ENCODE measurements around the gene FARP2.
"Not testable (repeated sequence)": the region's sequence is repeated elsewhere in the genome, so short reads cannot be mapped to it uniquely, and the experiment has no call there.

The FARP2 gene

DNA sequence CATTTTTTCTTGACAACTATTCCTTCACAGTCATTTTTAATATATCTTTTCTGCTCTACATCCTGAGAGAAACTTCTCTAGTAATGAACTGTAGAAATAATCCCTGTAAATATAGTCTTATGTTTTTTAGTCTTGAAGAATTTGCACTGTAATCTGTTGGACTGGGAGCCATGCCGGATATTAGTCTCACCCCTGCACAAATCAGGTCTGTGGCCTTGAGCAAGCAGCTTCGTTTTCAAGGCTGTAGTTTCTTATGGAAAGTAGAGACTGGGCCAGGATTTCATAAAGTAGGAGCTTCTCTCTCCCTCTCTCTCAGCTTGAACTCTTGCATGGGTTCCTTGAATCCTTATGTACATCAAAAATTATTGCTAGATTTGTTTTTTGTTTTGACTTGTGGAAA, 8.7 kb downstream of the FARP2 start:
- DNase-seq (ENCODE audit: low read depth), result no peak

DNA sequence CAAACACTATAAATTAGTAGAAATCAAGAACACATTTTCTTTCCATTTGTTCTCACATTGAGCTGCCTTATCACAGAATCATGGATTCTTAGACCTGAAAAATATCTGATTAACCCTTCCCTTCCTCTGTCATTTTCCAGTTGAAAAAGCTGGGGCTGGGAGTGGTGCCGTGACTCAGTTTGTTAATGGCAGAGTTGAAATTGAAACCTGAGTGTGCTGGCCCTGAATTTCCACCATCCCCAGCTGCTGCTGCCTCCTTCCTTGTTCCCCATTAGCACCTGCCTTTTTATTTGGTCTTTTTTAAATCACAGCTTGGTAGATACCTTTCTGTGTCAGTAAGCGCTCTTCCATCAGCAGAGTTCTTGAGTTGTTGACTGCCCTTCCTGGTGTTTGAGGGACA, 10.6 kb downstream of the FARP2 start:
- no peak for DNase-seq (ENCODE audit: low read depth)

DNA sequence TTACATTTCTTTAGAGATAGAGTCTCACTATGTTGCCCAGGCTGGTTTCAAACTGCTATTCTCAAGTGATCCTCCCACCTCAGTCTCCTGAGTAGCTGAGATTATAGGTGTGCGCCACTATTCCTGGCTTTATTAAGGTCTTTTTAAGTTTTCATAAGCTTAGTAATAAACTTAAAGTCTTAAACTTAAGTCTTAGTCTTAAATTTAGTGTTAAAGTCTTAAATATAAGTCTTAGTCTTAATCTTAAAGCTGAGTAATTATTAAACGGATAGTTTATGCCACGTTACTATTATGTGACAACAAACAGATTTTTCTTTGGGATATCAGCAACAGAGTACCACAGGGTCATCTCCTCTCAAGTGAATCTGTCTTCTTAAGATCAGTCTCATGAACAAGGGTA, 12.6 kb downstream of the FARP2 start:
- no peak for DNase-seq (ENCODE audit: low read depth)

DNA sequence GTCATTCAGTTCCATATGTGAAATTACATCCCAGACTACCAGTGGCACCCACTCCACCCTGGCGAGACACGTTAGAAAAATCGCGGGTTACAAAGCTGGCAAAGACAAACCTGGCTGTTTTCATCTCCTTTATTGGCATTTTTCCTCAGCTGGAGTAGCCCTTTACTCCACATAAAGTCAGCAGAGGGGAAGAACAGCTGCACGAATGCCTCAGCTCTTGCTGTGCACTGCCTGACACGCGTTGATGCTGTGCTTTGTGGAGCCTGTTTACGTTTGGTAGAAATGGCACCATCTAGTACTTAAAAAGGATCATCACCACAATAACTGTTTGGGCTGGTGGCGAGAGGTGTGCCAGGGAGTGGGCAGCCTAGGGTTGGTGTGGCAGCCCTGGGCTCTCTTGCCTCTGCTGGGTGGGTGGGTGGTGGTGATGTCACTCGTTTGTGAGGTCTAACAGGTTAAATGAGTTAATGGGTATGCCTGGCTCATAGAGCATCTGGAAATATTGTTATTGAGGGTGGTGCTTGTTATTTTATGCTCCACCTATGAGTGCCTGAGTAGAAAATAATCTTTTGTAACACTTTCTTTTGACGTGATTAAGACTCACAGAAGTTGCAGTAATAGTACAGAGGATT, 16.4 kb downstream of the FARP2 start:
- DNase-seq (ENCODE audit: low read depth), result no peak

DNA sequence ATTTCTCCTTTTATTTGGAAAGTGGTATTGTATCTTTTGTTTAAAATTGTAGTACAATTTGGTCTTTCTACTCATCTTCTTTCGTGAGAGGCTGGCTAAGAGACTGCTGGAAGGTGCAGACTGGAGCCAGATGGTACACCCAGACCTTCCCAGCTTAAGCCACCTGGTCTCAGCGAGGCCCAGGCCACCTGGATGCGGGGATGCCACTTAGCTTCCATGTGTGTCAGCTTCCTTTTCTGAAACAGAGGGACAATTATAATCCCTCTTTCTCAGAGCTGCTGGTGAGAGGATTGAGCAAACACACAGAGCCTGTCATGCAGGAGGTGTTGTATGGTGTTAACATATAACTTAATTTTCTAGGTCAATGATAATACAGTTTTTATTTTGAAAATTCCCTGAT, 17.4 kb downstream of the FARP2 start:
- DNase-seq (ENCODE audit: low read depth), result no peak

DNA sequence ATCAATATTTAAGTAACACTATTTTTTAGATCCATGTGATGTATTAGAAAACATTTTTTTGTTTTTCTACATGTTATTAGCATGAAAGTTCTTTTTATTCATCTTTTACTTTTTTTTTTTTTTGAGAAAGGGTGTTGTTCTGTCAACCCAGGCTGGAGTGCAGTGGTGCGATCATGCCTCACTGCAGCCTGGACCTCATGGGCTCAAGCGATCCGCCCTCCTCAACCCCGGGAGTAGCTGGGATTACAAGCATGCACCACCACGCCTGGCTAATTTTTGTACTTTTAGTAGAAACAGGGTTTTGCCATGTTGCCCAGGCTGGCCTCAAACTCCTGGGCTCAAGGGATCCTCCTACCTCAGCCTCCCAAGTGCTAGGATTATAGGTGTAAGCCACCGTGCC, 17.8 kb downstream of the FARP2 start:
- not testable (repeated sequence) for DNase-seq (ENCODE audit: low read depth)

DNA sequence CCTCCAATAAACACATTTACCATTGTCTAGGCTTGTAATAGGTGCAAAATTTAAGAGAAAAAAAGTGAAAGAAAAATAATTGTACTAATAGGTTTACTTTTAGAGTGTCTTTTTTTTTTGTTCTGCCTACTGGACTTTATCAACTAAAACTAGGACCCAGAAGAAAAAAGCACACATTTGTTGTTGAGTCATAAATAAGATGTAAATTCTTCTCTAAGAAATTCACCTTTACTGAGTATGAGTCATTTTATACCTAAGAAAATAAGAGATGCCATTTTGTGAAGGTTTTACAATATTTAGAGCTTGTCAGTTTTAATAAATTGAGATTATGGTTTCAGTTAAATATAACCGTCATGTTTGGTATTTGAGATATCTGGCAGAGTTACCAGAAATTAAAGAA, 19.2 kb downstream of the FARP2 start:
- DNase-seq (ENCODE audit: low read depth), result no peak

DNA sequence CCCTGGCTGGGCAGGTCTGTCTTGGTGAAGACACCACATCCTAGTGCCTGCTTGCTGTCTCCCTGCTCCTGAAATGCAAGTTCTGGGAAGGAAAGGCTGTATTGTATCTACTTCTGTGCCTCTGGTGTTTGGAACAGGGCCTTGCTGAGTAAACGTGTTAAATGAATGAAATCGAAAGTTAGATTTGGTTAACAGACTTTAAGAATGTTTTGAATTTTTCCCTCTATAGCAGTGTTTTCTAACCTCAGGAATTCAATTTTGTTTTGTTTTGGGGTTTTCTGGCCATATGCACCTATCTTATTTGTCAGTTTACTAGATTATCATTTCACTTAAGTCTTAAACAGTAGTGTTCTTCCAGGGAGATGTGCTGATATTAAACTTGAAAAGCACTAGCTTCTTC, 20.7 kb downstream of the FARP2 start:
- DNase-seq (ENCODE audit: low read depth), result no peak

DNA sequence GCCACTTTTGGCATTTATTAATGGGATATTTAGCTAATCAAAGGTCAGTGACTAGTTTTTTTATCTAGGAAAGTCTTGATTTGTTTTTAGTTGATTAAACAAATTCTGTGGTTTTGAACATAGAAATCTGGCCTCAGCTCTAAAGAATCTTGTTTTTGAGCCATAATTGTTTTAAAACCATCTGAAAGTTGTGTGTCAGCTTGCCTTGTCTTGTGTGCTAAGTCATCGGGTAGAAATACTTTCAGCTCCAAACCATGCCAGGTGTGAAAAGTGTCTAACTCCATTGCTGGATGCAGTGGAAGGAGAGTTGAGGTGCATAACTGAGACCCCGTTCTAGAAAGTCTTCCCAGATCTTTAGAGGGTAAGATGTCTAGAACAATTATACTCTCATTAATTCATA, 22.7 kb downstream of the FARP2 start:
- no peak for DNase-seq (ENCODE audit: low read depth)

DNA sequence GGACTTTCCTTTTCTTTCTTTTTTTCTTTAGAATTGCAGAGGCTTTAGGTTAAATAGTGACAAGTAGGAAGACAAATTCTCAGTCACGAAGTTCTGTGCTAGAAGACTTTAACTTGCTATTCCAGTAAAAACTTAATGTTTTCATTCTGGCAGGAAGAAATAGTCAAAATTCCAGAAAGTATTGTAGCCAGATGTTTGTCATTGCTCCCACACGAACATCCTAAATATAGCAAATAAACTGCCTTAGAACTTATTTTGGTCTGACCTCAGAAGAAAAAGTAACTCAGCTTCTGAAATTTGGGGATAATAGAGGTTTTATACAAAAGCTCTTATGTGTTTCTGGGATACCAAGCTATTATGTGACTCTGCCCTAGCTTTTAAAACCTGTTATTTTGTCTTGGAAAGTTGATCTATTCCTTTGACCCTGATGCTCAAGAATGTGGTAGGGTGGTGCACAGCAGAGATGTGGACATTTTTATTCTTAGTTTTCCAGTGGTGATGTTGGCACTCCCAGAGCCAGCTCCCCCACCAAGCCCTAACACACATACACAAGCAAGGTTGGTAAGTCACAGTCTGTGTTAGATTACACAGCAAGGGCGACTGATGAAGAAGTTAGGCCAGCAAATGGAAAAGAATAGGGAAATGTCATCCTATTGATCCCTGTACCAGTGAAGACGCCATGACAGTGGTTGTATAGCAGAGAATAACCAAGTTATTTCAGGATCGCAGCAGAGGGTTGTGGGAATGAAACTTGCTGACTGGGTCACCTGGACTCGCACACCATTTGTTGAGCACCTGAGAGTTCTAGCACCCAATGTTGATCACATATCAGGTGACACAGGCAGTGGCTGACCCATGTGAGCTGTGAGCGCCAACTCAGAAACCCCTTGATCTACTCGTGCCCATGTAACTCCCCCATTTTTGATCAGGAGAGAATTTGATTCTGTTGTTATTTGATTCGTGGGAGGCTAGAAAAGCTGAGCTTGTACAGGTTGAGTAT, 23.7 kb downstream of the FARP2 start:
- no peak for DNase-seq (ENCODE audit: low read depth)

DNA sequence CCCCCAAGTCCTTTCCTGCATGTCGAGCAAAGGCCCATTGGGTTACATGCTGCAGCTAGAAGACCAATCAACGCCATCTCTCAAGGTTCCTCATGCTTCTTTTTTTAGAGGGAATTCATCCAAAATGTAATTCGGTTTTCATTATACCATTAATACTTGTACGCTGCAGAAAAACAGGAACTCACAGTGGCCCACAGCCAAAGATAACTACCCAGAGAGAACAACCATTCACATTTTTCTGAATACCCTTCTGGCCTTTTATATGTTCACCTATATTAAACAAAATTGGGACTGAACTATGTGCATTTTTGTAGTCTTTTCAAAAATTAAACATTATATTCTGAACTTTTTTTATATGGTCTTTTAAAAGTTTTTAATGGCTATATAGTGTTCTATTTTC, 25.8 kb downstream of the FARP2 start:
- DNase-seq (ENCODE audit: low read depth), result no peak

DNA sequence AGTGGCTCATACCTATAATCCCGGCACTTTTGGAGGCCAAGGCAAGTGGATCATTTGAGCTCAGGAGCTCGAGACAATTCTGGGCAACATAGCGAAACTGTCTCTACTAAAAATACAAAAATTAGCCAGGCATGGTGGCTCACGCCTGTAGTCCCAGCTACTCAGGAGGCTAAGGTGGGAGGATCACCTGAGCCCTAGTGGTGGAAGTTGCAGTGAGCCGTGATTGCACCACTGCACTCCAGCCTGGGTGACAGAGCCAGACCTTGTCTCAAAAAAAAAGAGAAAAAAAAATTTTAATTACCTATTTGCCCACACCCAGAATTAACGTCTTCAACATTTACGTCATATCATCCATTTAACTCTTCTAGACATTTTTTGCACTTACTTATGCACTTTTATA, 29.4 kb downstream of the FARP2 start:
- DNase-seq (ENCODE audit: low read depth), result not testable (repeated sequence)

DNA sequence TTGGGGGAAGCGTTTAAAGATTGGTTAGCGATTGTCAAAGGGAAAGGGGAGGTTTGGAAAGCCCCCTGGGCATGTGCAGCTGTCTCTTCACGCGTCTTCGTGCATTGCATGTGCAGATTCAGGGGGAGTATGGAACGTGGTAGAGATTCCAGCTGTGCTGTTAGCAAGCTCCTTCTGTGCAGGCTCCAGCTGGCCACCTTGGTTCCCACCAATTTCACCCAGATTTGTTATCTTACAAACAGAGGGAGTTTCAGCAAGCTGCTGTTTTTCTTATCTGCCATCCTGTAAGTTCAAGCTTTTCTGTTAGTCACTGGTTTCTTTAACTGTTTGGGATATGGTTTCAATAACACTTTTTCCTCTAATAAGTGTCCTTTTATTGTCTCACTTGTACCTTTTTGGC, 30.4 kb downstream of the FARP2 start:
- peak; percentile 45 for DNase-seq (ENCODE audit: low read depth)

DNA sequence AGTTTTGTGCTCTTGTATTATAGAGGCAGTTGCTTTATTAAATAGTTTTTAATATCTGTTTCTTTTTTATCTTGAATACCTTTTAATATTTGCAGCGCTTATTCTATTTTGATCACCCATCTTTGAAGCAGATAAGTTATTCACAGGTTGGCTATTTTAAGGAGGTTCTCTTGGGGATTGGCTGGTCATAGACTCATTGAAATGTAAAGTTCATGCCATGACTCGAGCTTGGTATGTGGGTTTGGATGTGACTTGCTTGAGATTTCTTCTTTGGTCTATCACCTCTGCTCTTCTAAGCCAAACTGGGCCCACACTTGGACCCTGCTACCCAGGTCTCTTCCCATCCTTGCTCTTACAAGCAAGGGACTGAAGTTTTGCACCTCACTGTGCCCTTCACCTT, 33.6 kb downstream of the FARP2 start:
- no peak for DNase-seq (ENCODE audit: low read depth)

DNA sequence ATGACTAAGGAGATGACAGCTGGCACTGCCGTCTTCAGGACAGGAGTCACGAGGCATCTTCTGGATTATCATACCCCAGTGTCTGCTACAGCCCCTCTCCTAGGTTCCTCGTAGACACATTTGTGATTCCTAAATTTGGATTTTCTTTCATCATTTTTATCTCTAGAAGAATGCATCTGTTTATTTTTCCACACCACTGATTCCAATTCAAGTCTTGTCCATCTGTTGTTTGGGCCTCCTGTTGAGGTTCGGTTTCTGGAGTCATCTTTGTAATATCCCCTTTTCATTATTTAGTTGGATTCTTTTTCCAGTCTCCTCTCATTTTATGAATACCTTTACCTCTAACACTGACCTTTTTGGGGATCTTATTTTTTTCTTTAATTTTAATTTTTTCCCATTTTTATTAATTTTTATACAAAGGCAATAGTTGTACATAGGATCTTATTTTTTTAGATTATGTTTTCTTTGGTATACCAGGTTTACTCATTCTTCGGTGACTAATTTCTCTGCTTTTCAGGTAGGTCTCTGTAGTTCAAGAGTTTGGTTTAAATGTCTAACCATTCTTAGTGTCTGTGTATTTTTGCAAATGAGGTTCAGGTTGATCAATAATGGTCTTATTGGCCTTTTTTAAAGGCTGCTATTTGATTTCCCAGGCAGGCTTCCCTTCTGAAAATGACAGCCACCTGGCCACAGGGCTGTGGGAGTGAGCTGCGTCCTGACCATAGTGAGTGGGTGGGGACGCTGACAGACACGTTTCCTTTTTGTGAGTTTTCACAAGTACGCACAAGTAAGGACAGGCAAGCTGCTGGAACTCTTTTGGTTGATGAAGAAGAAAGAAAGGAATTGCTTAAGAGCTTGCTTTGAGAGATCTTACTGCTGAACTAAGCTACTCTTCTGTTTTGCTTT, 34.5 kb downstream of the FARP2 start:
- no peak for DNase-seq (ENCODE audit: low read depth)

DNA sequence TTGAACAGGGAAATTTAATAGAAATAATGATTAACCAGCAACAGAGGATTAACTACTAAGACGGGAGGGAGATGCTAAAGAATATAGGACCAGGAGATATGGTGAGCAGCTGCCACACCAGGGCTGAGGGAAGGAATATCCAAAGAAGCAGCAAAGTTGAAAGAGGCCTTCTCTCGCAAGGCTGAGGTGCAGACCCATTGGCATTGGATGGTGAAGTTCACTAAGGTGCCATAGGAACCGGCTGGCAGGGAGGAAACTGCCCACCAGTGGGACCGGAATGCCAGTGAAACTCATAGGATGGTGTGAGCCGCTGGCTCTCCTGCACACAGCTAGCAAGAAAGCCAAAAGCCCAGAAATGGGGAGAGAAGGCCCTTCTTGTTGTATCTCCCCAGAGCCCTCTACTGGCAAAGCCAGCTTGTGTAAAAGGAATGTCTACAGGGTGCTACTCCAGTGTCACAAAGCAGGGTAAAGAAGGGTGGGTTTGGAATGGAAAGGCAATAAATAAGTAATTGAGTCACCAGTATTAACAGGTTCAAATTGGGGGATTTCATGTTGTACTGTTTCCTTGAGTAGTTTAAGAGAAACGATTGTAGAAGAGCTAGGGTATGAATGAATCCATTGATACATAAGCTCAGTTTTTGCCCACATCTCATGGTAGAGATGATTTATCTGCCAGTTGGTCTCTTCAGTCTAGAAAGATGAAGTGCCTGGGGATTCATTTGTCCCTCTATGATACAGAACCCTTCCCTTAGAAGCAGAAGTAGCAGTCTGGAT, 36.0 kb downstream of the FARP2 start:
- DNase-seq (ENCODE audit: low read depth), result no peak

DNA sequence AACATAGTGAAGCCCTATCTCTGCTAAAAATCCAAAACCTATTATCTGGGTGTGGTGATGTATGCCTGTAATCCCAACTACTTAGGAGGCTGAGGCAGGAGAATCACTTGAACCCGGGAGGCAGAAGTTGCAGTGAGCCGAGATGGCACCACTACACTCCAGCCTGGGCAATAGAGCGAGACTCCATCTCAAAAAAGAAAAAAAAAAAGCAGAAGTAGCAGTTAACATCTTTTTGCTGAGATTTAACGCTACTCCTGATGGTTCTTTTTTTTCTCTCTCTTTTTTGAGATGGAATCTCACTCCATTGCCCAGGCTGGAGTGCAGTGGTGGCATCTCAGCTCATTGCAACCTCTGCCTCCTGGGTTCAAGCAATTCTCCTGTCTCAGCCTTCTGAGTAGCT, 36.7 kb downstream of the FARP2 start:
- not testable (repeated sequence) for DNase-seq (ENCODE audit: low read depth)

DNA sequence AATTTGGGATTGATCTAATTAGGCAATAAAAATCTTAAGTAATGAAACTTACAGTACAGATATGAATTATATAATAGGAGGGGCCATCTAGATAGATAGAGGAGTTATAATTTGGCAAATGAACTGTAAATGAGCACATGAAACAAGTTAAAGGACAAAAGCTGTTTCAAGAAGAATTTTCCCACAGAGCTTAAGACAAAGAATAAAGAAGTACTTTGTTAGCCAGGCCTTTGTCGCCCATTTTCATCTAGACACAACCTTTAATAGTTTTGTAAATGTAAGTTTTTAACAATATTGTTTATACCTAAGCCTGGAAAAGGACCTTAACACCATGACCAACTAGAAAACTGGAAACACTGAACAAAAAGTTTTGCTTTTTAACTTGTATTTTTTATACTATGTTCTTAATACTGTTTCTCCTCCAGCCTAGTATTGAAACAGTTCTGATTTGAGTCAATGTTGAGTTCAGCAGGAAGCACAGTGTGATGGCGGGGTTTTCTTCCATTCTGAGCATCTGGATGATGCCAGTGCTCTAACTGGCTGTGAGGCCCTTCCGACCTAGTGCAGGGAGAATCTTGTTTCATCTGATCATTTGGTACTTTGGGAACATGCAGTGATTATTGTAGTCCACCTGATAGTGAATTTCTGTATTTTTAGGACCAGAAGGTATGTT, 37.6 kb downstream of the FARP2 start:
- no peak for DNase-seq (ENCODE audit: low read depth)

DNA sequence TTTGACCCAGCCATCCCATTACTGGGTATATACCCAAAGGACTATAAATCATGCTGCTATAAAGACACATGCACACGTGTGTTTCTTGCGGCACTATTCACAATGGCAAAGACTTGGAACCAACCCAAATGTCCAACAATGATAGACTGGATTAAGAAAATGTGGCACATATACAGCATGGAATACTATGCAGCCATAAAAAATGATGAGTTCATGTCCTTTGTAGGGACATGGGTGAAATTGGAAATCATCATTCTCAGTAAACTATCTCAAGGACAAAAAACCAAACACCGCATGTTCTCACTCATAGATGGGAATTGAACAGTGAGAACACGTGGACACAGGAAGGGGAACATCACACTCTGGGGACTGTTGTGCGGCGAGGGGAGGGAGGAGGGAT, 40.7 kb downstream of the FARP2 start:
- not testable (repeated sequence) for DNase-seq (ENCODE audit: low read depth)

DNA sequence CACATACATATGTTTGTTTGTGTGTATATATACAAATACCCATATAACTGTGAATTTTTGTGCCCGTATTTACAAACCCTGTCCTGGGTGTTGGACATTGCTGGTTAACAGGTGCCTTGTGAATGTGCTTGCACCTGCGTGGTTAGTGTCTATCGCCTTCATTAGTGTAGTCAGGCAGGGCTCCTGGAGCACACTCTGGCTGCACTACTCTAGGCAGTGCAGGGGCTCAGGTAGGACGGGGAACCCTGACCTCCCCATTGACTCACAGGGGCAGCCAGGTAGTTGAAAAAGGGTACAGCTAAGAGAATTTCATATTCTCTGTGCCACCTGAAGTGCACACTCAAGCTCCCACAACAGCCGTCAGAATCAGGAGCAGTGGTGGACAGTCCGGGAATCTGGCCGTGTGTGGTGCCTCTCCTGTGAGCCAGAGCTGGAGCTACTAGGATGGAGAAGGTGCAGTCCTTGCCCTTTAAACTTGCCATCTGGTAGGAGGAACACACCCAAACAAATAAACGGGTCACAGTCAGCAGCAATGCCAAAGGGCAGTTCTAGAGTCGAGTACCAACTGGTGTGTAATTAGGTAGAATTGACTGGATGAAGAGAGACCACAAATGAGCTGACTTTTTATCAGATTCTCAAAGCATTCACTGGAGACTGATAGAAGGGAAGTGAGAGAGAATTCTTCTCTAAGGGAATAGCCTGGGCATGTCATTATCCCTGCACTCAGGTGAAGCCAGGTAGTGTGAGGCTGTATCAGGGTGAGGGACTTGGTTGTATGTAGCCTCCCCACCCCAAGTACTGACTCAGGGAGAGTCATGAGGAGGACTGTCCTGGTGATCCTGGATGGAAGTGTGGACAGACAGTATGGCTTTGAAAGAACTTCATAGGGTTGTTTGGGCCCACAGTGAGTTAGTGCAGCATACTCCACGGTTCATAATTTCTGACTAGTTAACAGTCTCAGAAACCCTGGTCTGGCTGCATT, 44.1 kb downstream of the FARP2 start:
- no peak for DNase-seq (ENCODE audit: low read depth)

All from CMK (cell line).